ENCODE measurements around the gene NRAP. TPM values are rescaled to one million over a fixed set of nuclear protein-coding genes. Genes with fewer than 3 reads are reported as not detected.

The NRAP gene
- total RNA-seq, 1 donor from 2014 or later, result 0.06 TPM

GRCh38 chr10:113612154-113612553, 51.7 kb downstream of the NRAP start:
- no peak for ATAC-seq
- peaks cover 31% of the 10 kb centered on the region for H3K27me3 ChIP-seq
- intact Hi-C loops (cut with DNase I), result no loop called here
- H3K9me3 ChIP-seq, result no peaks in the 10 kb centered on the region
- H3K4me1 ChIP-seq, result no peaks in the 10 kb centered on the region
- TF ChIP-seq CTCF (IDR thresholded peaks at IDR 0.05), result no peak
- no peak overlapping the region for H3K4me3 ChIP-seq
- no peaks in the 10 kb centered on the region for H3K36me3 ChIP-seq
- no peak overlapping the region for H3K27ac ChIP-seq
- no peak for DNase-seq

GRCh38 chr10:113610631-113611601, 52.9 kb downstream of the NRAP start:
- TF ChIP-seq CTCF (IDR thresholded peaks at IDR 0.05), result no peak
- Histone ChIP-seq H3K27ac (no peak overlapping the region), H3K36me3 (no peaks in the 10 kb centered on the region), H3K4me1 (no peaks in the 10 kb centered on the region), H3K9me3 (no peaks in the 10 kb centered on the region), H3K4me3 (no peak overlapping the region), H3K27me3 (peaks cover 20% of the 10 kb centered on the region)
- DNase-seq (no peak), ATAC-seq (no peak)
- intact Hi-C loops (cut with DNase I), result no loop called here

GRCh38 chr10:113609704-113610108, 54.1 kb downstream of the NRAP start:
- DNase-seq, result no peak
- Histone ChIP-seq H3K27ac (no peak overlapping the region), H3K4me3 (no peak overlapping the region), H3K9me3 (no peaks in the 10 kb centered on the region), H3K27me3 (peaks cover 14% of the 10 kb centered on the region), H3K4me1 (no peaks in the 10 kb centered on the region), H3K36me3 (no peaks in the 10 kb centered on the region)
- intact Hi-C loops (cut with DNase I), result no loop called here
- TF ChIP-seq CTCF (IDR thresholded peaks at IDR 0.05), result no peak
- ATAC-seq, result no peak

- H3K36me3 ChIP-seq, result no peaks in the 10 kb centered on the region
- TF ChIP-seq CTCF (IDR thresholded peaks at IDR 0.05), result no peak
- no peak overlapping the region for H3K4me3 ChIP-seq
- ATAC-seq (no peak), DNase-seq (no peak)
- H3K27me3 ChIP-seq, result peaks cover 16% of the 10 kb centered on the region
- no peaks in the 10 kb centered on the region for H3K4me1 ChIP-seq
- intact Hi-C loops (cut with DNase I), result no loop called here
- H3K9me3 ChIP-seq, result no peaks in the 10 kb centered on the region
- H3K27ac ChIP-seq, result no peak overlapping the region
Observed at GRCh38 chr10:113605268-113605978, 58.4 kb downstream of the NRAP start.

- no peak for ATAC-seq
- H3K27ac ChIP-seq, result no peak overlapping the region
- H3K27me3 ChIP-seq, result peaks cover 16% of the 10 kb centered on the region
- intact Hi-C loops (cut with DNase I), result no loop called here
- H3K36me3 ChIP-seq, result no peaks in the 10 kb centered on the region
- DNase-seq, result no peak
- no peaks in the 10 kb centered on the region for H3K9me3 ChIP-seq
- no peaks in the 10 kb centered on the region for H3K4me1 ChIP-seq
- H3K4me3 ChIP-seq, result no peak overlapping the region
- no peak for TF ChIP-seq CTCF (IDR thresholded peaks at IDR 0.05)
Observed at GRCh38 chr10:113604572-113604971, 59.3 kb downstream of the NRAP start.

All from upper lobe of right lung (tissue), 1 donor.